GM19351 (cell line): ENCODE data around the gene SNHG17.
"Not testable (repeated sequence)": the region's sequence is repeated elsewhere in the genome, so short reads cannot be mapped to it uniquely, and the experiment has no call there.

Source experiments
- ATAC-seq: cut with Tn5 transposase; IDR thresholded peaks from one replicate; pipeline ENCODE4 v1.9.1; 2021; ENCODE audit warnings: mild to moderate bottlenecking, moderate library complexity; ENCODE audit not compliant: unreplicated experiment

Gene SNHG17

DNA sequence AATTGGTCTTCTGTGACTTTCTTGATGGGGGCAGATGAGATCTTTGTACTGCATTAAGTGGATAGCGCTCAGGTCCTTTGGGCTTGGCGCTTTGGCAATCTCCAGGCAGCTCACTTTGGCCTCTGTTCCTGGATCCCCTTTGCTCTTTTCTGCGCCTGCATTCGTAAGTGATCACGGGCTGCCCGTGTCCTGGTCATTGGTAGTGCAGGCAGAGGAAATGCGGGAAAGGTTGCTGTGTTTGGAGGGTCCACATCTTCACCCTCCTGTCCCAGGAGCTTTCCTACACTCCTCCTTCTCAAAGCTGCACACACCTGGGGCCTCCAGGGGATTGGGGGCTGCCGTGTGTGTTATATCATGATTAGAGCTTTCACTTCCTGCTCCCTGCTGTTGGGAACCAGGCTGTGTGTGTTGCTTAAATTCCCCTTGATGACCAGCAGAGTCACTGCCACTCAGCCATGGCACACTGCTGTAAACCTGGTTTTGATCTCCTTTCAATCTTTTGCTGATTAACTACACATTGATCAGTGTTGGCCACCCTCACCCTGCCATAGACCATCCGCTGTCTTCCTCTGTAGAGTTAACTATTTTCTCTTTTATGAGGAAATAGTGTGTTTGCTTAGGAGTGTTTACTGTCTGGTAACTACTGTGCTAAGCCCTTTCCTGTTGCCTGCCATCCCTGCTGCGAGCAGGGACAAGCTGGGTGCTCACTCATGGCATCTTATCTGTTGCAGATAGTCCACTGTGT, 13.0 kb upstream of the SNHG17 start:
- no peak for ATAC-seq

DNA sequence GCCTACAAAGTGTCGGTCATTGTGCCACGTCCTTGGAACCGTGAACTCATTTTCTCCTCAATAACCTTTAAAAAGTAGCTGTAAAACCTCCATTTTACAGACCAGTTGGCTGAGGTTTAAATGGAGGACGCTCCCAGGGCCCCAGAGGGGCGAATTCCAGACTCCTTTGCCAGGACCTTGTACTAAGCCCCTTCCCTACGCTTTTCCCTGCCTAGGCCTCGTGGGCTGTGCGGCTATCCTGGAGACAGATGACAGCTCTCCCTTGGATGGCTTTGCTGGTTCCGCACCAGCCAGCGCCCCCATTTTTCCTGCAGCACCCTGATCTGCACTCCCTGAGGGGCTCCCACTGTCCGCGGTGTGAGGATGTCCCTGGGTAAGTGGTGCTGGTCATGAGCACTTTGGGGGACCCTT, 12.1 kb upstream of the SNHG17 start:
- no peak for ATAC-seq

DNA sequence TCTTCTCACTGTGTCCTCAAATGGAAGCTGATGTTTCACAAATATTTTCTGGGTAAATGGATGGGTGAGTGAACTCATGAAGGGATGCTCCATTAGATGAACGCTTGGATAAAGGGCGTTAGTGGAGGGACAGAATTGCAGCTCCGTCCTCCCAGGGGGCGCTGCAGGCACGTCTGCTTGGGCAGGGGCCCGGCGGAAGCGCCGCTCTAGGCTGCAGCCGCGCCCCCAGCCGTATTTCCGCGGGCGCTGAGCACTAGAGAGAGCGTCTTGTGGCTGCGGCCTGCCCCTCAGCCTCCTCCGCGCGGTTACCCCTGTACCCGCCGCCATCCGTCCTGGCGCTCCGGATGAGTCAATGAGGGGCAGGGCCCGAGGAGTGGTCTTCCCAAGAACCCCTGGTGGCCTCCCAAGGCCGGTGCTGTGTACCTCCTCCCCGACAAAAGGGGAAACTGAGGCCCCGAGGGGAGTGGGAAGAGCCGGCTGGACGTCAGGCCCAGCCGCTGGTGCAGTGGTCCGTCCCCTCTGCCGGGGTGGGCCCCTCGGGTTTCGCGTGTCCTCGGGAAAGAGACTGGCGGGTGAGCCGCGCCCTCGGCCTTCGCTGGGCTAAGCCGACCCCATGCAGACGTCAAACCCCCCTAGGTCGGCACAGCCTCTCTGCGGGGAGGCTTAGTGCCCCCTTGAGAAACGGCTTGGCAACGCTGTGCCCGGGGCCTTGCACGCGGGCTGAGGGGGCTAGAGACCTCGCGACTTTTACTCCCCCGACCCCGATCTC, 11.5 kb upstream of the SNHG17 start:
- ATAC-seq: peak; percentile 86

DNA sequence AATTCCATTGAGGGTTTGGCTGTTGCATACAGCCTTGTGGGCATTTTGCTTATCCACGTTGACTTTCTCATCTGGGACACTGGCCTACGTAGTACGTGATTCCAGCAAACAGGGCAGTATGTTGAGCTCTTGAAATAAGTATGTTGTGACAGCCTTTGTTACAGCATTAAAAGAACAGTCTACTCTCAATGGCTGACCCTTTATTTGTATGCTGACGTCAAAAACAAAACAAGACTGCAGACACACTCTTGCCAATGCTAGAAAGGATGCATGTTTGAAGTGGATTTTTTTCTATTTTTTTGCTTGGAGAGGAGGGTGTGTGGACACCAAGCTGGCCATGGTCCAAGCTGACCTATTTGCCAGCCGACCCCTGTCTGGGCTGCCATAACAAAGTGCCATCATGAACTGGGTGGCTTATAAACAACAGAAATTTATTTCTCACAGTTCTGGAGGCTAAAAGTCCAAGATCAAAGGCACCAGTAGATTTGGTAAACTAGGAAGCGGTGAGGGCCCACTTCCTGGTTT, 10.8 kb upstream of the SNHG17 start:
- no peak for ATAC-seq

DNA sequence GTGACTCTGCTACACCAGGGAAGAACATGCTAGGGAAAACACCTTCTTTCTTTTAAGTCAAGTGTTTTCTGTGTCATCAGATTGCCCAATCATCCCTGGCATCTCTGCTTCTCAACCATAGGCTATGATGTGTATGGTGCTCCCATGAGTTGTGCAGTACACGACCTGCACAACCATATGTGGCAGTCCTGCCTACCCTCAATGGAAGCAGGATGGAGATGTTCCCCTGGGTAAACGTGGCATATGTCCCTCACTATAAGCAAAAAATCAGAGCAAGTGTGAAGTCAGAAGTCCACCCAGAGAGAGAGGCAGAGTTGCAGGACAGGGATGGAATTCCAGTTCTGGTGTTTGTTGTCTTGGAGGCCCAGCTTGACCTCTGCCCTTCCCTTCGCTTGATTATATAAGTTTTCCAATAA, 10.3 kb upstream of the SNHG17 start:
- no peak for ATAC-seq

DNA sequence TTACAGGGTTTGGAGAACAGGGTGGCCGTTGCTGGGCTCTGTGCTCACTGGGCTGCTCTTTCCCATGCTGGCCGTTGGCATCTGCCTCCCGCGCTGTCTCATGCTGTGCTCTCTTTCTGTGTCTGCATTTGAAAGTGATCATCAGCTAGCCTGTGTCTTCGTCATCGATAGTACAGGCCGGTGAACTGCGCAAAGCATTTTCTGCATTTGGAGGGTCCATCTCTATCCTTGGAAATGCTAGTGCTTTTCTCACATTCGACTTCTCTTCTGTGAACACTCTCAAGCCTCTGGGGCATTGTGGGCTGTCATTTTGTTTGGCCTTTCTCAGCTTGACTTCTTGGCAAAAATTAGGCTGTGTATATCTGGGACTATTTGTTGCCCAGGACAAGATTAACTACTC, 6.8 kb upstream of the SNHG17 start:
- no peak for ATAC-seq

DNA sequence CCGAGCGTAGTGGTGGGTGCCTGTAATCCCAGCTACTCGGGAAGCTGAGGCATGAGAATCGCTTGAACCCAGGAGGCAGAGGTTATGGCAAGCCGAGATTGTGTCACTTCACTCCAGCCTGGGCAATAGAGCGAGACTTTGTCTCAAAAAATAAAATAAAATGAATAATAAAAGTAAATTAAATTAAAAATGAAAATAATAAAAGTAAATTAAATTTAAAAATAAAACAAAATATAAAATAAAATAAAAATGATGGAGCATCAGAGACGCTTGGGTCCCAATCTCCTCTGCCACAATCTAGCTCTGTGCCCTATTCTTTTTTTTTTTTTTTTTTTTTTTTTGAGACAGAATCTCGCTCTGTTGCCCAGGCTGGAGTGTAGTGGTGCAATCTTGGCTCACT, 6.0 kb upstream of the SNHG17 start:
- not testable (repeated sequence) for ATAC-seq

DNA sequence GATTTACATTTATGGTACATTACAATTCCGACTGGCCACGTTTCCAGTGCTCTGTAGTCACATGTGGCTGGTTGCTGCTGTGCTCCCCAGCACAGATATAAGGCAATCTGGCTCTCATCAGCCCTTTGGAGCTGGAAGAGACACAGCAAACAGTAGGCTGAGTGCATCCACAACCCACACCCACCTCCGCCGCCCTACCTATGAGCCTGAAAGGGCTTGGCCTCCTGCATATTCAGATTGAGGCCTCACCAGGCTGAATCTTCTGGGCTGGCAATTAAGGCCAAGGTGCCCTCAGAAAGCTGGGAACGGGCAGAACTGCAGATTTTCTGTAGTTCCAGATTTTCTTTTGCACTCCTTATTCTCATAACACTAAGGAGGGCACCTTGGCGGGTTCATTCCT, 2.7 kb upstream of the SNHG17 start:
- no peak for ATAC-seq

DNA sequence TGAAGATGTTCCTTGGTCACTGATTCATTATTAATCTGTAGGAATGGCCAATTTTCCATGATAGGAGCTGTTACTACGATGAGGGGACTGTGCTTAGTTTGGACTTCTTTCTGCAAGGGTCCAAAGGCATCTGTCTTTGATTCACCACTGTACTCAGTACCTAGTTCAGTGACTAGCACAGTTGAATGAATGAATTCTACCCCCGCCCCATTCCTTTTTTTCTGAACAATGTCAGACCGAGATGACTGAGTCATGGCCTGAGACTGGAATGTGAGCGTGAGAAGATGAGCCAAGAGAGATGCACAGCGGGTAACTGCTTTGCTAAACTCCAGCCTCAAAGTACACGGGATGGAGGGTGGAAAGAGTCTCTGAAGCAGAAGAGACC, 419 bp upstream of the SNHG17 start:
- no peak for ATAC-seq

DNA sequence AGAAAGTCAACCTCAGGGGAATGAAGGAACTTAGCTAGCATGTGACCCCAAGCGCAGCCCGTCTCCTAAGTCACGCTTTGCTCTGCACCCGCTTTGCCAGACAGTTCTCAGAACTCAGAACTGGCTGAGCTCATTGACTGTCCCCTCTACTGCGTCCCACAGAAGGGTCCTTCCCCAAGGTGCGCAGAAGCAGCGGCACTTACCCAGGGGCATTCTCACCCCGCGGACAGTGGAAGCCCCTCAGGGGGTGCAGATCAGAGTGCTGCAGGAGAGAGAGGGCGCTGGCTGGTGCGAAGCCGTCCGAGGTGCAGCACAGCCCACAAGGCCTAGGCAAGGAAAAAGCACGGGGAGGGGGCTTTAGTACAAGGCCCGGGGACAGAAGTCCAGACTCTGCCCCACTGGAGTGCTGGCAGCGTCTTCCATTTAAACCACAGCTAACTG, 807 bp downstream of the SNHG17 start:
- ATAC-seq: no peak

DNA sequence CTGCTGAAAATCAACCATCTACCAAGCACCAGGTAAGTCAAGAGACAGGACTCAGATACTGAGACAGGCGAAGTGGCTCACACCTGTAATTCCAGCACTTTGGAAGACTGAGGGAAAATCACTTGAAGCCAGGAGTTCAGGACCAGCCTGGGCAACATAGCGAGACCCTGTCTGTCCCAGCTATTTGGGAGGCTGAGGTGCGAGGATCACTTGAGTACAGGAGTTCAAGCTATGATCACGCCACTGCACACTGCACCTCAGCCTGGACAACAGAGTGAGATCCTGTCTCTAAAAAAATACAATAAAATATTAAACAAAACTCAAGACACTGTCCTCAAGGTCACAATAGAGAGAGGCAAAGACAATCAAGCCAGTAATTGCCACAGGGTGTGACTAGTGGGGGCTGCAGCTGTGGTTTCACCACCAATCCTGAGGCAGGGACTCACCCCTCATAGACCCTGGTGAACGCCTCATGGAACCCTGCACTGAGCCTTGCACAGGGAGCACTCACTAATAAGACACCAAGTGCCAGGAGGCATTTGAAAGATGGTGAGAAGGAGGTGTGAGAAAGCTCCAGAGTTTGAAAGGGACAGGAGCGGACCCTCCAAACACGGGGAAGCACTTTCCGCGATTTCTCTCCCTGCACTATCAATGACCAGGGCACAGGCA, 1.7 kb downstream of the SNHG17 start:
- no peak for ATAC-seq

DNA sequence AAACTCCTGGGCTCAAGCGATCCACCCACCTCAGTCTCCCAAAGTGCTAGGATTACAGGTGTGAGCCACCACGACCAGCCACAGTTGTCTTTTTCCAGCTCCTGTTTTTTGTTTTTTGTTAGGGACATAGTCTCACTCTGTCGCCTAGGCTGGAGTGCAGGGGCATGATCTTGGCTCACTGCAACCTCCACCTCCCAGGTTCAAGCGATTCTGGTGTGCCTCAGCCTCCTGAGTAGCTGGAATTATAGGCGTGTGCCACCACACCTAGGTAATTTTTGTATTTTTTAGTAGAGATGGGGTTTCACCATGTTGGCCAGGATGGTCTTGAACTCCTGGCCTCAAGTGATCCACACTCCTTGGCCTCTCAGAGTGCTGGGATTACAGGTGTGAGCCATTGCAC, 2.3 kb downstream of the SNHG17 start:
- not testable (repeated sequence) for ATAC-seq

DNA sequence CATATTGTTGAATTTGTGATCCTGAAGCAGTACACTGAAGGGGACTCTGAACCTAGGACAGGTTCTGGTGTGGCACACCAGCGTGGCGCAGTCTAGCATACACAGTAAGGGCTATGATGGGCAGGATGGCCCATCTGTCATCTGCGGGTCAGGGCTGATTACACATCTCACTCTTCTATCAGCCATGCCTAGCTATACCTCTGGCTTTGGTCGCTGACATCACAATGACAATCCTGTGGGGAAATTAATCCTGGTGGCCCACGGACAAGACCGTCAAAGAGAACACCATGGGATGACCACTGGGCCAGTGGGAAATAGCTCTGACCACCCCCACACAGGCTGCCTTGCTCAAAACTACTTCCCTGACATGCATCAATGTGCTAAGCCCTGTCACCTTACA, 2.8 kb downstream of the SNHG17 start:
- ATAC-seq: no peak

DNA sequence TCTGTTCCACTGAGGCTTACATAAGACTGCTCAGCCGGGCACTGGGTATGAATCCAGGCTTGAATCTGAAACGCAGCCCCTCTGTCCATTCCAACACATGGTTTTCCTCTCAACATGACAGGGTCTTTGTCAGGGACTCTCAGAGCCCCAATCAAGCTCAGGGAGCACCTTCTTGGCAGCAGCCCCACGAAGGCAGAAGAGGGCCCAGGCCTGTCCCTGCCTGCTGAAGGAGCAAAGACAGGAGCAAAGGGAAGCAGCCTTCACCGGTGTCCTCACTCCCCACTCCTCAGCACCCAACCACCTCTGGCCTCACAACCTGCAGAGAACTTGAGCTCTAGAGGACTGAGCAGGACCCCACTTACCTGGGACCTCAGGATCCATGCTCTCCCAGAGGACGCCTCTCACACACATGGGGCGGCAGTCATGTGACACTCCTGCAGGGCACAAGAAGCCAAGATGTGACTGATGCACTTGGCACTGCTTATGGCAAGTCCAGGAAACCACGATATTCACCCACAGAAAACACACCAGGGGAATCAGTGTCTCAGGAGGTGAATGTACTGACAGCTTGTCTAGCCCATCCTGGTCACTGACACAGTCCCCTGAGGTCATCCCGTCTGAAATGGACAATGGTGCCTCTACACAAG, 4.3 kb downstream of the SNHG17 start:
- no peak for ATAC-seq

DNA sequence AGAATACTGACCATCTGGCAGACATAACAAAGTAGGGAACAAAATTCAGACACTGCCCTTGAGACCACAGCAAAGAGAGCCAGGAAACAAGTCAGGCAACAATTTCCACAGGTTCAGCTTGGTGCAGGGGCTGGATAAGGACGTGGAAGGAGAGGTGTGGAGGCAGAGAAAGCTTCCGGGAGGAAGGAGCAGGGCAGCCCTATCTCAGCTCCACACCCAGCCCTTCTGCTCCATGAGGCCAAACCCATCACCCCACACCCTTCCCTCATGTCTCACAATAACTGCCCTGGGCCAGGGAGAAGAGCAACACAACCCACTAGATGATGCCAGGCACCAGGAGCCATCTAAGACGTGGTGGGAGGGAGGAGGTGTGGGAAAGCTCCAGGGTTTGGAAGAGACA, 5.8 kb downstream of the SNHG17 start:
- no peak for ATAC-seq

DNA sequence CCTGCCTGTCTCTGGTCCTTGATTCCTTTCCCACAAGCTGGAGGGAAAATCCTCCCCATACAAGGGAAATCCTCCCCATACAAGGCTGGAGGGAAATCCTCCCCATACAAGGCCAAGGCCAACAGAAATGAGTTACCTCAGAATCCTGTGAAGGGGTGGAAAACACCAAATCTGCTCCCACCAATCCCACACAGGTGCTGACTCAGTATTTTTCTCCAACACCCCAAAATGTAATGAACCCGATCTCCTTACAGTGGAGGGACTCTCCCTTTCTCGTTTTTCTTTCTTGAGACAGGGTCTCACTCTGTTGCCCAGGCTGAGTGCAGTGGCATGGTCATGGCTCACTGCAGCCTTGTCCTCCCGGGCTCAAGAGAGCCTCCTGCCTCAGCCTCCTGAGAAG, 6.3 kb downstream of the SNHG17 start:
- ATAC-seq: no peak

DNA sequence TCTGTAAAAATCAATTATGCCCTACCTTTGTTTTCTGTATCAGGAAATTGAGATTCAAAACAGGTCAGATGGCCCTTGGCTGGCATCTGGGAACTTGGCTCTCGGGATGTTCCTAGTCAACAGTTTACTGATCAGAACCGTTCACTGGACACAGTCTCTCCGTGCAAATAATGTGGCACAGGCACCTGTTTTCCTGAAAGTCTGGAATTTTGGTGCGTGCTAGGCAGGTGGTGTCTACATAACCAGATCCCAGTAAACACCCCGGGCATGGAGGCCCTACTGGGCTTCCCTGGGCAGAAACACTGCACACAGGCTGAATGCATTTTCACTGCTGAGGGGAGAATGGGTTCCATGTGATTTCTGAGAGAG, 7.5 kb downstream of the SNHG17 start:
- ATAC-seq: no peak

DNA sequence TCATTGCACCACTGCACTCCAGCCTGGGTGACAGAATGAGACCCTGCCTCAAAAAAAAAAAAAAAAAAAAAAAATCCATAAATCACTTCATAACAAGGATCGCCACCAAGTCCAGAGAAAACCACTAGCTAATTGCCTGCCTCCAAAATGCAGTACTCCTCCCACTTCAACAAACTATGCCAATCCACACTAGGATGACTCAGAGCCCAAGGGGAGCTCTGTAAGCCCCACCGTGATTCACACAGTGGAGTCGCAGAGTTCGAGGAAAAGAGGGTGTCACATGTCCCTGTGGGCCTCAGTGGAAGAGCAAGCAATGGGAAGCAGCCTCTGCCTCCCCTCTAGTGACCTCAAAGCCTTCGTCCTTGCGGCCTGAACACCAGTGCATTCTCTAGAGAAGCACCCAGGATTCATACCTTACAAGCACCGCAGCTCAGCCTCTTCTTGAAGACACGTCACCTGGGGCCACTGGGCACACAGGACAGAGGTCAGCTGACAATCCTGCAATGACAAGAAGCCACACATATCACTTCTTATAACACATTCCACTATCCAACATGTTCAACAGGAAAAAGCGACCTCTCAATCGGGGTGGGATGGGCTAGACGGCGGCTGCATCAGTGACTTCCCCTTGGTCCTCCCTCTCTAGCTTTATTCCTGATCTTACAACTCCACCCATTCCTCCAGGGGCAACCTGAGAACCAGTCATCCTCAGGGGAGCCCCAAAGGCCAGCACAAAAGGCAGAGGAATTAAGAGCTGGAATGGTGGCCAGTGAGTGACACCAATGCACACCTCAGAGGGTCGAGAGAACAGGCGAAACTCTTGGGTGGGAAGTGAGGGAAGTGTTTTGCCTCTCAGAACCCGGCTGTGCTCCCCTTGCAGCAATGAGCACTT, 8.9 kb downstream of the SNHG17 start:
- no peak for ATAC-seq

DNA sequence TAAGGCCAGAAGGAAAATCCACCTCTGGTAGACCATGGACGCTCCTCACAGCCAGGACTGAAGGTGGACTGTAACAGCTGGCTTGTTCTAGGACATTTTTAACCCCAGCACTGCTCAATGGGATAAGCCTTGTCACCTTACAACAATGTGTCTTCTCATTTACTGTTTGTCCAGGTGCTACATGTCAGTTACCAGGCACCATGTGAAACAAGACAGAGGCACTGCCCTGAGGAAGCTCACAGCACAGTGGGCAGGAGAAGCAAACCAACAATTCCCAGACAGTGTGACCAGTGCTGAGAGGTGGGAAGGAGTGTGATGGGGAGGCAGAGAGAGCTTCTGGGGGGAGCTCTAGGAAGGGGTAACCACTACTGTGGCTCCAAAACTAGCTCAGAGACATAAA, 10.7 kb downstream of the SNHG17 start:
- ATAC-seq: no peak

DNA sequence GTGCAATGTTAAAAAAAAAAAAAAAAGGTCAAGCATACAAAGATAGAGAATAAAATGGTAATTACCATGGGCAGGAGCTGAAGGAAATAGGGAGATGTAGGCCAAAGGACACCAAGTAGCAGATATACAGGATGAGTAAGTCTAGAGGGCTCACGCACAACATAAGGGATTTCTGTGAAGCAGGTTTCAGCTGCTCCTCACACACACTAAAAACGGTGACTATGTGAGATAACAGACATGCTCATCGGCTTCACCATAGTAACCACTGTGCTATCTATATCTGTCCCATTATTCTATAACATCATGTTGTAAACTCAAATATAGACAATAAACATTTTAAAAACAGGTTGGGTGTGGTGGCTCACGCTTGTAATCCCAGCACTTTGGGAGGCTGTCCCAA, 11.6 kb downstream of the SNHG17 start:
- ATAC-seq: no peak
